Measurements from ENCODE around the gene SACS.
A peak's percentile ranks its signal among the peaks of the same experiment; 100 is the strongest.

Gene SACS

DNA sequence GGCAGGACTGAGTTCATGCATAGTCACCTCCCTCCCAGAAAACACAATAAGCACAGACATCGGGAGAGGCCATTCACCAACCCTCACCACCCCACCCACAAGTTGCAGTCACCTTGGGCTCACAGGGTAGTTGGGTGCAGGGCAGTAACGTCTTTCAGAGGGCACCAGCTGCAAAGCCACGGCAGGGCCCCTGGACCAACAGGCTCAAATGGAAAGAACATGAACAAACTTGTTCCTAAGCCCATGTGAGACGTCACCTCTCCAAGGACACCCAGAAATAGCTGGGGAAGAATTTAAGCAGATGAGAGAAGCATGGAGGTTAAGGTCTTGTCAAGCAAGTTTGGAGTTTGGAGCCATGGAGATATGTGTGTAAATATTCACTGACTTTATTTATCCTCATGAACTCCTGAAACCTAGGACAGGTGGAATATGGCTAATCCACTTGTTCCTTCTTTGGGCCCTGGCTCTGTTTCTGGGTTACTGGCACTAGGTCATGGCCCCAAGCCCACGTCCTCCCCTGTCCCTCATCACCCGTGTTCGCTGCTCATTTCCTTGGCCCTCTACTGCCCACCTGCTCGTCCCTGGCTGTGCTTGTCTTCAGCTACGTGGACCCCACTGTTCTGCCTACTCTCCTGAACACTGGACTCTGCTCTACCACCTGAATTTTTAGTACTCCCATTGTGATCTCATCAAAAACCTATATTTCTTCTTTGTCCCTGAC lies 40.4 kb downstream of the SACS start:
- no peak overlapping the region for H3K4me2 ChIP-seq (ENCODE audit: low read length)
- no peak for TF ChIP-seq EZH2phosphoT487 (IDR thresholded peaks at IDR 0.05; ENCODE audit: low read depth)
- TF ChIP-seq, protein P1, sequence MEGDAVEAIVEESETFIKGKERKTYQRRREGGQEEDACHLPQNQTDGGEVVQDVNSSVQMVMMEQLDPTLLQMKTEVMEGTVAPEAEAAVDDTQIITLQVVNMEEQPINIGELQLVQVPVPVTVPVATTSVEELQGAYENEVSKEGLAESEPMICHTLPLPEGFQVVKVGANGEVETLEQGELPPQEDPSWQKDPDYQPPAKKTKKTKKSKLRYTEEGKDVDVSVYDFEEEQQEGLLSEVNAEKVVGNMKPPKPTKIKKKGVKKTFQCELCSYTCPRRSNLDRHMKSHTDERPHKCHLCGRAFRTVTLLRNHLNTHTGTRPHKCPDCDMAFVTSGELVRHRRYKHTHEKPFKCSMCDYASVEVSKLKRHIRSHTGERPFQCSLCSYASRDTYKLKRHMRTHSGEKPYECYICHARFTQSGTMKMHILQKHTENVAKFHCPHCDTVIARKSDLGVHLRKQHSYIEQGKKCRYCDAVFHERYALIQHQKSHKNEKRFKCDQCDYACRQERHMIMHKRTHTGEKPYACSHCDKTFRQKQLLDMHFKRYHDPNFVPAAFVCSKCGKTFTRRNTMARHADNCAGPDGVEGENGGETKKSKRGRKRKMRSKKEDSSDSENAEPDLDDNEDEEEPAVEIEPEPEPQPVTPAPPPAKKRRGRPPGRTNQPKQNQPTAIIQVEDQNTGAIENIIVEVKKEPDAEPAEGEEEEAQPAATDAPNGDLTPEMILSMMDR (IDR thresholded peaks at IDR 0.05; ENCODE audit: low read depth, low read length) = no peak
- no peaks in the 10 kb centered on the region for H4K20me1 ChIP-seq (ENCODE audit: insufficient read depth, low read length)
- H3K79me2 ChIP-seq (ENCODE audit: low read length) = no peaks in the 10 kb centered on the region
- H3K36me3 ChIP-seq (replicated peaks; ENCODE audit: low read depth, low read length) = no peaks in the 10 kb centered on the region
- H3K27me3 ChIP-seq (ENCODE audit: low read depth, low read length) = peaks cover 3% of the 10 kb centered on the region; the same call in 1 of the 2 replicates
- H3K9me3 ChIP-seq (ENCODE audit: insufficient read depth, low read length) = no peaks in the 10 kb centered on the region
- H3K27ac ChIP-seq (ENCODE audit: low read length) = no peak overlapping the region
- no peak overlapping the region for H3K4me3 ChIP-seq (ENCODE audit: low read length)
- H3K4me1 ChIP-seq (ENCODE audit: low read length) = no peaks in the 10 kb centered on the region
- H2AFZ ChIP-seq (ENCODE audit: low read depth, low read length) = no peak overlapping the region
- no peak overlapping the region for H3K9ac ChIP-seq (ENCODE audit: low read length)

DNA sequence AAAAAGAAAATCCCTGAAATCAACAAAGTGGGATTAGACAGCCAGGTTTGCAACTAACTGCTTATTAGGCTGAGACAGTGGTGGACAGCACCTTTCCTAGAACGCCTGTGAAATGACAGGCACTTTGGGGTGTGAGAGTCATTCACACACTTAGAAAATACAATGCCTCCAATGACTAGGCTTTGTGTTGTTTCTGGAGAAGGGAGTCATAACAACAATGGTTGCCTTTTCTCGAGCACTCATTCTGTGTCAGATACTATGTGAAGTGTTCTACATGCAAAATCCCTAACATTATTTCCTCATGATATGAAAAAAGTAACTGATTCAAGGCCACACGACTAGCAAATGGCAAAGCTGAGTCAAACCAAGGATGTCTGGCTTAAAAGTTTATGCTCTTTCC lies 41.2 kb downstream of the SACS start:
- H3K4me2 ChIP-seq (ENCODE audit: low read length) = no peak overlapping the region
- H3K4me1 ChIP-seq (ENCODE audit: low read length) = no peaks in the 10 kb centered on the region
- H3K9ac ChIP-seq (ENCODE audit: low read length) = no peak overlapping the region
- no peaks in the 10 kb centered on the region for H3K36me3 ChIP-seq (replicated peaks; ENCODE audit: low read depth, low read length)
- H4K20me1 ChIP-seq (ENCODE audit: insufficient read depth, low read length) = no peaks in the 10 kb centered on the region
- no peaks in the 10 kb centered on the region for H3K9me3 ChIP-seq (ENCODE audit: insufficient read depth, low read length)
- no peaks in the 10 kb centered on the region for H3K79me2 ChIP-seq (ENCODE audit: low read length)
- no peak for TF ChIP-seq EZH2phosphoT487 (IDR thresholded peaks at IDR 0.05; ENCODE audit: low read depth)
- TF ChIP-seq, protein P1 (IDR thresholded peaks at IDR 0.05; ENCODE audit: low read depth, low read length) = no peak
- H2AFZ ChIP-seq (ENCODE audit: low read depth, low read length) = no peak overlapping the region
- no peak overlapping the region for H3K27ac ChIP-seq (ENCODE audit: low read length)
- H3K27me3 ChIP-seq (ENCODE audit: low read depth, low read length) = peaks cover 3% of the 10 kb centered on the region; the same call in 1 of the 2 replicates
- H3K4me3 ChIP-seq (ENCODE audit: low read length) = no peak overlapping the region

DNA sequence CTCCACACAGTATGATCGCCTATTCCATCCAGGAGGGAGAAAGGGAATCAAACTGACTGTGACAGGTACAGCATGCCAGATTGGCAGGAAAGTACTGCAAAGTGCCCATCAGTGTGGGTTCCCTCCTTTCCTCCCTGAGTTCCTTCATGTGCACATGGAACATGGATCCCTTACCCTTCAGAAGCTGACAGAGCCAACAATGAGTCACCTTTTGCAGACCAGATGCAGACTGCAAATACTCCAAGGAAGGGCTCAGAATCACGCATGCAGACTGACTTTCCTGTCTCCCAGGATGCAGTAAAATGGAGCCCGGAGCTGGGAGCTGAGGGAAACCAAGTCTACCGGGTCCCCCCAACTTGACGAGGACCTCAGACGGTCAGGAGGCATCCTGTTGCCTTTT lies 41.8 kb downstream of the SACS start:
- no peak overlapping the region for H3K4me2 ChIP-seq (ENCODE audit: low read length)
- H3K4me3 ChIP-seq (ENCODE audit: low read length) = no peak overlapping the region
- no peaks in the 10 kb centered on the region for H3K9me3 ChIP-seq (ENCODE audit: insufficient read depth, low read length)
- H3K36me3 ChIP-seq (replicated peaks; ENCODE audit: low read depth, low read length) = no peaks in the 10 kb centered on the region
- H3K27ac ChIP-seq (ENCODE audit: low read length) = no peak overlapping the region
- no peak overlapping the region for H3K9ac ChIP-seq (ENCODE audit: low read length)
- H3K4me1 ChIP-seq (ENCODE audit: low read length) = peaks cover 2% of the 10 kb centered on the region
- H3K79me2 ChIP-seq (ENCODE audit: low read length) = no peaks in the 10 kb centered on the region
- H4K20me1 ChIP-seq (ENCODE audit: insufficient read depth, low read length) = no peaks in the 10 kb centered on the region
- peaks cover 3% of the 10 kb centered on the region; the same call in 1 of the 2 replicates for H3K27me3 ChIP-seq (ENCODE audit: low read depth, low read length)
- no peak for TF ChIP-seq EZH2phosphoT487 (IDR thresholded peaks at IDR 0.05; ENCODE audit: low read depth)
- TF ChIP-seq, protein P1 (IDR thresholded peaks at IDR 0.05; ENCODE audit: low read depth, low read length) = no peak
- H2AFZ ChIP-seq (ENCODE audit: low read depth, low read length) = no peak overlapping the region

DNA sequence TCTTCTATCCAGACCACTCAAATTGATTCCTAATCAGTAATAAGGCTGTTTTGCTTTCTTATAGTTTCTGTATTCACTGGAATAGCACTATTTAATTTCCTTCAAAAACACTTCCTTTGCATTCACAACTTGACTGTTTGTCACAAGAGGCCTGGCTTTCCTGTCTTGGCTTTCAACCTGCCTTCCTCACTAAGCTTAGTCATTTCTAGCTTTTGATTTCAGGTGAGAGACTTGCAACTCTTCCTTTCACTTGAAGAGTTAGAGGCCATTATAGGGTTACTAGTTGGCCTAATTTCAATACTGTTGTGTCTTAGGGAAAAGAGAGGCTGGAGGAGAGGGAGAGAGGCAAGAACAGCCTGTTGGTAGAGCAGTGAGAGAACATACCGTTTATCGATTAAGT lies 47.0 kb downstream of the SACS start:
- TF ChIP-seq, protein P1 (IDR thresholded peaks at IDR 0.05; ENCODE audit: low read depth, low read length) = no peak
- TF ChIP-seq EZH2phosphoT487 (IDR thresholded peaks at IDR 0.05; ENCODE audit: low read depth) = no peak
- H3K9me3 ChIP-seq (ENCODE audit: insufficient read depth, low read length) = no peaks in the 10 kb centered on the region
- H3K27ac ChIP-seq (ENCODE audit: low read length) = peak overlapping the region; percentile 9; the same call in 1 of the 2 replicates
- H3K27me3 ChIP-seq (ENCODE audit: low read depth, low read length) = peaks cover 6% of the 10 kb centered on the region
- peaks cover 29% of the 10 kb centered on the region for H3K4me1 ChIP-seq (ENCODE audit: low read length)
- H3K79me2 ChIP-seq (ENCODE audit: low read length) = no peaks in the 10 kb centered on the region
- H3K36me3 ChIP-seq (replicated peaks; ENCODE audit: low read depth, low read length) = no peaks in the 10 kb centered on the region
- H3K4me3 ChIP-seq (ENCODE audit: low read length) = no peak overlapping the region
- no peak overlapping the region for H3K9ac ChIP-seq (ENCODE audit: low read length)
- H2AFZ ChIP-seq (ENCODE audit: low read depth, low read length) = no peak overlapping the region; the same call in 1 of the 2 replicates
- peak overlapping the region; percentile 30; the same call in 1 of the 2 replicates for H3K4me2 ChIP-seq (ENCODE audit: low read length)
- H4K20me1 ChIP-seq (ENCODE audit: insufficient read depth, low read length) = no peaks in the 10 kb centered on the region
